Activated naive CD4-positive, alpha-beta T cell treated with anti-CD3 and anti-CD28 coated beads, Interleukin-2, amount 10 ng/mL, durations not matched to agents 7 days and 5 days (primary cell): ENCODE data around the gene ENPEP.

Experiments used
- CTCF ChIA-PET: fragments of 350-600 bp; sonication (Branson Sonifier 250); formaldehyde crosslinking; loops from one replicate; lab custom pipeline; 2021; ENCODE audit warnings: antibody characterized with exemption; lab: Charles Lee
- DNase-seq: peaks from one replicate; pipeline ENCODE4 v3.0.0-alpha.2; 2020
- H3K27ac Mint-ChIP-seq: one replicate; pipeline ENCODE4 v1.8.0; 2021; ENCODE audit warnings: mild to moderate bottlenecking, moderate library complexity, mixed read lengths
- H3K27me3 Mint-ChIP-seq: one replicate; pipeline ENCODE4 v1.8.0; 2021; ENCODE audit warnings: mild to moderate bottlenecking, mixed read lengths
- H3K36me3 Mint-ChIP-seq: one replicate; pipeline ENCODE4 v1.8.0; 2021; ENCODE audit warnings: mixed read lengths
- H3K4me1 Mint-ChIP-seq: one replicate; pipeline ENCODE4 v1.8.0; 2021; ENCODE audit warnings: mixed read lengths
- H3K4me3 Mint-ChIP-seq: one replicate; pipeline ENCODE4 v1.8.0; 2021; ENCODE audit warnings: mild to moderate bottlenecking, moderate library complexity, mixed read lengths
- H3K9me3 Mint-ChIP-seq: one replicate; pipeline ENCODE4 v1.8.0; 2021; ENCODE audit warnings: mixed read lengths

Gene ENPEP

GRCh38 chr4:110515676-110516075 lies 39.7 kb downstream of the ENPEP start:
- peak overlapping the region; percentile 93 for H3K4me3 Mint-ChIP-seq
- no peak overlapping the region for H3K27ac Mint-ChIP-seq
- DNase-seq: no peak
- CTCF ChIA-PET: interaction anchor here (0.7 to 17.1 kb wide), 11 partner anchors 9 to 514 kb away, joined by 3 to 486 read pairs (median 4); no protein-coding TSS in a partner anchor
- H3K4me1 Mint-ChIP-seq: peaks cover 13% of the 10 kb centered on the region
- H3K9me3 Mint-ChIP-seq: no peaks in the 10 kb centered on the region
- no peaks in the 10 kb centered on the region for H3K27me3 Mint-ChIP-seq
- H3K36me3 Mint-ChIP-seq: no peaks in the 10 kb centered on the region

- Mint-ChIP-seq H3K27ac (no peak overlapping the region), H3K4me3 (peak overlapping the region; percentile 93), H3K36me3 (no peaks in the 10 kb centered on the region), H3K9me3 (no peaks in the 10 kb centered on the region), H3K4me1 (peaks cover 13% of the 10 kb centered on the region), H3K27me3 (no peaks in the 10 kb centered on the region)
- DNase-seq: peak; percentile 81
- CTCF ChIA-PET: interaction anchor here (0.7 to 17.1 kb wide), 13 partner anchors 9 to 514 kb away, joined by 3 to 486 read pairs (median 4); no protein-coding TSS in a partner anchor
Measured at GRCh38 chr4:110516106-110516922, 40.4 kb downstream of the ENPEP start.

- Mint-ChIP-seq H3K27me3 (peaks cover 10% of the 10 kb centered on the region), H3K27ac (no peak overlapping the region), H3K9me3 (no peaks in the 10 kb centered on the region), H3K4me1 (peaks cover 13% of the 10 kb centered on the region), H3K4me3 (no peak overlapping the region), H3K36me3 (no peaks in the 10 kb centered on the region)
- CTCF ChIA-PET: interaction anchor here (0.7 to 17.1 kb wide), 7 partner anchors 11 to 517 kb away, joined by 3 to 486 read pairs (median 3); no protein-coding TSS in a partner anchor
- peak; percentile 26 for DNase-seq
Measured at GRCh38 chr4:110518889-110519490, 43.0 kb downstream of the ENPEP start.

- H3K4me1 Mint-ChIP-seq: peaks cover 5% of the 10 kb centered on the region
- H3K9me3 Mint-ChIP-seq: no peaks in the 10 kb centered on the region
- no peak overlapping the region for H3K27ac Mint-ChIP-seq
- no peak overlapping the region for H3K4me3 Mint-ChIP-seq
- CTCF ChIA-PET: interaction anchor here (0.5 to 17.1 kb wide), 4 partner anchors 13 to 991 kb away, joined by 3 to 486 read pairs (median 12); no protein-coding TSS in a partner anchor
- peaks cover 10% of the 10 kb centered on the region for H3K27me3 Mint-ChIP-seq
- DNase-seq: no peak
- H3K36me3 Mint-ChIP-seq: no peaks in the 10 kb centered on the region
Measured at GRCh38 chr4:110520886-110521285, 44.9 kb downstream of the ENPEP start.

- peaks cover 19% of the 10 kb centered on the region for H3K27me3 Mint-ChIP-seq
Measured at GRCh38 chr4:110526589-110526988, 50.6 kb downstream of the ENPEP start.

GRCh38 chr4:110527156-110527555 lies 51.2 kb downstream of the ENPEP start:
- peaks cover 20% of the 10 kb centered on the region for H3K4me1 Mint-ChIP-seq
- CTCF ChIA-PET: no interaction called here
- H3K27me3 Mint-ChIP-seq: peaks cover 16% of the 10 kb centered on the region
- no peaks in the 10 kb centered on the region for H3K36me3 Mint-ChIP-seq
- H3K9me3 Mint-ChIP-seq: no peaks in the 10 kb centered on the region
- DNase-seq: peak; percentile 31
- no peak overlapping the region for H3K27ac Mint-ChIP-seq
- H3K4me3 Mint-ChIP-seq: no peak overlapping the region

More at GRCh38 chr4:110526589-110526988, 50.6 kb downstream of the ENPEP start:
- no peak for DNase-seq
- H3K4me1 Mint-ChIP-seq: peaks cover 20% of the 10 kb centered on the region
- no peaks in the 10 kb centered on the region for H3K9me3 Mint-ChIP-seq
- no peak overlapping the region for H3K27ac Mint-ChIP-seq
- no peaks in the 10 kb centered on the region for H3K36me3 Mint-ChIP-seq
- CTCF ChIA-PET: no interaction called here
- no peak overlapping the region for H3K4me3 Mint-ChIP-seq

GRCh38 chr4:110532901-110533589 lies 57.1 kb downstream of the ENPEP start:
- Mint-ChIP-seq H3K36me3 (no peaks in the 10 kb centered on the region), H3K4me1 (peaks cover 8% of the 10 kb centered on the region), H3K27ac (no peak overlapping the region), H3K27me3 (peaks cover 9% of the 10 kb centered on the region), H3K4me3 (no peak overlapping the region), H3K9me3 (no peaks in the 10 kb centered on the region)
- CTCF ChIA-PET: interaction anchor here (2.6 kb wide), 1 partner anchor 14 kb away, joined by 10 read pairs; no protein-coding TSS in a partner anchor
- DNase-seq: no peak

- DNase-seq: no peak
- H3K4me3 Mint-ChIP-seq: no peak overlapping the region
- peaks cover 9% of the 10 kb centered on the region for H3K27me3 Mint-ChIP-seq
- CTCF ChIA-PET: interaction anchor here (1.2 to 2.6 kb wide), 2 partner anchors 15 to 18 kb away, joined by 4 to 10 read pairs; no protein-coding TSS in a partner anchor
- no peaks in the 10 kb centered on the region for H3K9me3 Mint-ChIP-seq
- no peak overlapping the region for H3K27ac Mint-ChIP-seq
- peaks cover 6% of the 10 kb centered on the region for H3K4me1 Mint-ChIP-seq
- H3K36me3 Mint-ChIP-seq: no peaks in the 10 kb centered on the region
Measured at GRCh38 chr4:110533590-110533910, 57.6 kb downstream of the ENPEP start.

GRCh38 chr4:110533940-110534339 lies 58.0 kb downstream of the ENPEP start:
- no peak for DNase-seq
- CTCF ChIA-PET: interaction anchor here (1.2 to 2.6 kb wide), 2 partner anchors 15 to 19 kb away, joined by 4 to 10 read pairs; no protein-coding TSS in a partner anchor
- Mint-ChIP-seq H3K27me3 (peaks cover 9% of the 10 kb centered on the region), H3K9me3 (no peaks in the 10 kb centered on the region), H3K4me1 (peaks cover 6% of the 10 kb centered on the region), H3K27ac (no peak overlapping the region), H3K4me3 (no peak overlapping the region), H3K36me3 (no peaks in the 10 kb centered on the region)

- Mint-ChIP-seq H3K4me3 (no peak overlapping the region), H3K27ac (no peak overlapping the region), H3K27me3 (peaks cover 1% of the 10 kb centered on the region), H3K9me3 (no peaks in the 10 kb centered on the region), H3K4me1 (no peaks in the 10 kb centered on the region), H3K36me3 (no peaks in the 10 kb centered on the region)
- CTCF ChIA-PET: no interaction called here
- no peak for DNase-seq
Measured at GRCh38 chr4:110540581-110540980, 64.6 kb downstream of the ENPEP start.

- Mint-ChIP-seq H3K4me1 (no peaks in the 10 kb centered on the region), H3K4me3 (no peak overlapping the region), H3K9me3 (no peaks in the 10 kb centered on the region), H3K36me3 (no peaks in the 10 kb centered on the region), H3K27me3 (peaks cover 4% of the 10 kb centered on the region), H3K27ac (no peak overlapping the region)
- no peak for DNase-seq
- CTCF ChIA-PET: no interaction called here
Measured at GRCh38 chr4:110540982-110541451, 65.1 kb downstream of the ENPEP start.

GRCh38 chr4:110543577-110543976 lies 67.6 kb downstream of the ENPEP start:
- no peak overlapping the region for H3K27ac Mint-ChIP-seq
- H3K4me1 Mint-ChIP-seq: no peaks in the 10 kb centered on the region
- H3K9me3 Mint-ChIP-seq: no peaks in the 10 kb centered on the region
- CTCF ChIA-PET: interaction anchor here (0.7 kb wide), 1 partner anchor 1486 kb away, joined by 4 read pairs; no protein-coding TSS in a partner anchor
- DNase-seq: no peak
- H3K36me3 Mint-ChIP-seq: no peaks in the 10 kb centered on the region
- peaks cover 4% of the 10 kb centered on the region for H3K27me3 Mint-ChIP-seq
- H3K4me3 Mint-ChIP-seq: no peak overlapping the region

- CTCF ChIA-PET: no interaction called here
- no peak overlapping the region for H3K27ac Mint-ChIP-seq
- no peak overlapping the region for H3K4me3 Mint-ChIP-seq
- H3K27me3 Mint-ChIP-seq: peaks cover 4% of the 10 kb centered on the region
- H3K4me1 Mint-ChIP-seq: no peaks in the 10 kb centered on the region
- H3K36me3 Mint-ChIP-seq: no peaks in the 10 kb centered on the region
- DNase-seq: no peak
- H3K9me3 Mint-ChIP-seq: no peaks in the 10 kb centered on the region
Measured at GRCh38 chr4:110544594-110544993, 68.6 kb downstream of the ENPEP start.

GRCh38 chr4:110550260-110550659 lies 74.3 kb downstream of the ENPEP start:
- no peaks in the 10 kb centered on the region for H3K36me3 Mint-ChIP-seq
- H3K9me3 Mint-ChIP-seq: no peaks in the 10 kb centered on the region
- peaks cover 4% of the 10 kb centered on the region for H3K27me3 Mint-ChIP-seq
- no peak overlapping the region for H3K4me3 Mint-ChIP-seq
- H3K27ac Mint-ChIP-seq: no peak overlapping the region
- H3K4me1 Mint-ChIP-seq: no peaks in the 10 kb centered on the region
- CTCF ChIA-PET: no interaction called here
- DNase-seq: no peak
